HG02943 (cell line): ENCODE results near the gene CHRNA7.
"Not testable (repeated sequence)": the region's sequence is repeated elsewhere in the genome, so short reads cannot be mapped to it uniquely, and the experiment has no call there.

ENCODE experiments used
- ATAC-seq: cut with Tn5 transposase; IDR thresholded peaks from one replicate; pipeline ENCODE4 v1.9.1; 2021; ENCODE audit warnings: mild to moderate bottlenecking, low read depth, moderate library complexity; ENCODE audit not compliant: unreplicated experiment

CHRNA7 gene

GRCh38 chr15:32165775-32166174 is 135.5 kb downstream of the CHRNA7 start:
- not testable (repeated sequence) for ATAC-seq

- ATAC-seq = not testable (repeated sequence)
Measured at GRCh38 chr15:32166270-32166669, 136.0 kb downstream of the CHRNA7 start.

GRCh38 chr15:32167913-32168312 is 137.6 kb downstream of the CHRNA7 start:
- ATAC-seq = not testable (repeated sequence)

- not testable (repeated sequence) for ATAC-seq
Measured at GRCh38 chr15:32180579-32180978, 150.3 kb downstream of the CHRNA7 start.

- not testable (repeated sequence) for ATAC-seq
Measured at GRCh38 chr15:32193780-32194179, 163.5 kb downstream of the CHRNA7 start.

- ATAC-seq = not testable (repeated sequence)
Measured at GRCh38 chr15:32196206-32196605, 165.9 kb downstream of the CHRNA7 start.

- ATAC-seq = not testable (repeated sequence)
Measured at GRCh38 chr15:32198938-32199337, 168.6 kb downstream of the CHRNA7 start.

- ATAC-seq = not testable (repeated sequence)
Measured at GRCh38 chr15:32209081-32209480, 178.8 kb downstream of the CHRNA7 start.

GRCh38 chr15:32218666-32219065 is 188.4 kb downstream of the CHRNA7 start:
- no peak for ATAC-seq
